Stimulated activated CD4-positive, alpha-beta T cell treated with anti-CD3 and anti-CD28 coated beads, Interleukin-12 subunit alpha, Interleukin-12 subunit beta, amount 100 ng/mL, for 48 hours (primary cell): ENCODE data around the gene ASAP2.

Experiments
- DNase-seq, 3 donors: peaks; one replicate each; pipeline ENCODE4 v3.0.0-alpha.2; 2020; ENCODE audit warnings: low read depth in 2 of 3, low spot score in 1 of 3

ASAP2 gene

GRCh38 chr2:9374071-9374730 lies 167.6 kb downstream of the ASAP2 start:
- DNase-seq, result no peak

- no peak for DNase-seq
These were observed 169.3 kb downstream of the ASAP2 start for GRCh38 chr2:9375857-9376428.

- no peak for DNase-seq
These were observed 171.0 kb downstream of the ASAP2 start for GRCh38 chr2:9377461-9378097.

GRCh38 chr2:9378433-9379390 lies 172.1 kb downstream of the ASAP2 start:
- no peak for DNase-seq

GRCh38 chr2:9379391-9379755 lies 172.8 kb downstream of the ASAP2 start:
- no peak for DNase-seq

GRCh38 chr2:9380702-9381628 lies 174.4 kb downstream of the ASAP2 start:
- DNase-seq, result no peak

- DNase-seq, result no peak
These were observed 176.1 kb downstream of the ASAP2 start for GRCh38 chr2:9382604-9383235.

- DNase-seq, result no peak
These were observed 177.9 kb downstream of the ASAP2 start for GRCh38 chr2:9384521-9384920.

- no peak for DNase-seq
These were observed 179.2 kb downstream of the ASAP2 start for GRCh38 chr2:9385841-9386240.

GRCh38 chr2:9388199-9388681 lies 181.6 kb downstream of the ASAP2 start:
- DNase-seq, result no peak

GRCh38 chr2:9388950-9389911 lies 182.6 kb downstream of the ASAP2 start:
- DNase-seq, result no peak

- DNase-seq, result no peak
These were observed 183.7 kb downstream of the ASAP2 start for GRCh38 chr2:9390151-9390850.

- DNase-seq, result no peak
These were observed 184.4 kb downstream of the ASAP2 start for GRCh38 chr2:9390991-9391390.

GRCh38 chr2:9391961-9392720 lies 185.5 kb downstream of the ASAP2 start:
- no peak for DNase-seq

GRCh38 chr2:9392898-9393765 lies 186.5 kb downstream of the ASAP2 start:
- DNase-seq, result no peak

GRCh38 chr2:9394816-9395215 lies 188.2 kb downstream of the ASAP2 start:
- DNase-seq, result no peak
